H9 (cell line): ENCODE measurements around the gene LITAFD. TPM values are rescaled to one million over a fixed set of nuclear protein-coding genes. Genes with fewer than 3 reads are reported as not detected.

ENCODE experiments used
- DNase-seq: peaks from one replicate; pipeline ENCODE4 v3.0.0-alpha.2; 2017
- H2AFZ ChIP-seq: one replicate; pipeline ENCODE4 v1.6.1; 2013; ENCODE audit warnings: mild to moderate bottlenecking, low read length, control low read depth, moderate library complexity
- H2AK5ac ChIP-seq: 2 replicates; pipeline ENCODE4 v1.6.1; 2013; ENCODE audit warnings: low read length, control low read depth, mixed read lengths; ENCODE audit not compliant: insufficient read length
- H2BK120ac ChIP-seq: one replicate; pipeline ENCODE4 v1.6.1; 2013; ENCODE audit warnings: low read depth, mild to moderate bottlenecking, low read length, control low read depth, inconsistent platforms; ENCODE audit not compliant: poor library complexity, severe bottlenecking
- H2BK12ac ChIP-seq: 2 replicates; pipeline ENCODE4 v1.6.1; 2013; ENCODE audit warnings: low read length, control low read depth, mixed read lengths, low read depth; ENCODE audit not compliant: insufficient read length
- H2BK15ac ChIP-seq: 2 replicates; pipeline ENCODE4 v1.6.1; 2013; ENCODE audit warnings: low read depth, low read length, control low read depth
- H2BK20ac ChIP-seq: one replicate; pipeline ENCODE4 v1.6.1; 2013; ENCODE audit warnings: low read depth, mild to moderate bottlenecking, low read length, control low read depth, inconsistent platforms; ENCODE audit not compliant: poor library complexity, severe bottlenecking
- H2BK5ac ChIP-seq: 2 replicates; pipeline ENCODE4 v1.6.1; 2013; ENCODE audit warnings: low read length, control low read depth, mixed read lengths; ENCODE audit not compliant: insufficient read length
- H3K14ac ChIP-seq: 2 replicates; pipeline ENCODE4 v1.6.1; 2013; ENCODE audit warnings: low read length, control low read depth; ENCODE audit not compliant: insufficient read depth
- H3K18ac ChIP-seq: 2 replicates; pipeline ENCODE4 v1.6.1; 2013; ENCODE audit warnings: low read depth, mild to moderate bottlenecking, mixed read lengths, low read length, control low read depth; ENCODE audit not compliant: insufficient read length
- H3K23ac ChIP-seq: 2 replicates; pipeline ENCODE4 v1.6.1; 2013; ENCODE audit warnings: low read length, control low read depth, mixed read lengths, low read depth; ENCODE audit not compliant: insufficient read length
- H3K23me2 ChIP-seq: 2 replicates; pipeline ENCODE4 v1.6.1; 2013; ENCODE audit warnings: low read depth, mild to moderate bottlenecking, mixed read lengths, low read length, control low read depth; ENCODE audit not compliant: insufficient read length, poor library complexity, severe bottlenecking
- H3K27ac ChIP-seq: 2 replicates; pipeline ENCODE4 v1.5.1; 2013; ENCODE audit warnings: low read length, control low read depth, mixed read lengths, low read depth; ENCODE audit not compliant: insufficient read length
- H3K27me3 ChIP-seq: 2 replicates; pipeline ENCODE4 v1.6.1; 2013; ENCODE audit warnings: low read length, control low read depth, inconsistent platforms; ENCODE audit not compliant: insufficient read depth
- H3K4ac ChIP-seq: 2 replicates; pipeline ENCODE4 v1.6.1; 2013; ENCODE audit warnings: low read depth, mild to moderate bottlenecking, control low read depth, inconsistent platforms, low read length, moderate library complexity
- H3K4me1 ChIP-seq: 2 replicates; pipeline ENCODE4 v1.6.1; 2013; ENCODE audit warnings: low read length, control low read depth, inconsistent platforms; ENCODE audit not compliant: insufficient read depth
- H3K4me2 ChIP-seq: 2 replicates; pipeline ENCODE4 v1.6.1; 2013; ENCODE audit warnings: low read length, control low read depth, mixed read lengths; ENCODE audit not compliant: insufficient read length, insufficient read depth
- H3K56ac ChIP-seq: 2 replicates; pipeline ENCODE4 v1.6.1; 2013; ENCODE audit warnings: low read depth, mild to moderate bottlenecking, mixed read lengths, low read length, control low read depth; ENCODE audit not compliant: insufficient read length
- H3K79me1 ChIP-seq: 2 replicates; pipeline ENCODE4 v1.6.1; 2013; ENCODE audit warnings: low read depth, mild to moderate bottlenecking, moderate library complexity, low read length, control low read depth, inconsistent platforms; ENCODE audit not compliant: insufficient read depth, poor library complexity, severe bottlenecking
- H3K79me2 ChIP-seq: 2 replicates; pipeline ENCODE4 v1.6.1; 2013; ENCODE audit warnings: low read length, control low read depth, inconsistent platforms; ENCODE audit not compliant: insufficient read depth
- H3K9ac ChIP-seq: 2 replicates; pipeline ENCODE4 v1.6.1; 2013; ENCODE audit warnings: low read length, control low read depth, mixed read lengths; ENCODE audit not compliant: insufficient read length; ENCODE audit errors: extremely low read depth
- H3K9me3 ChIP-seq: one replicate; pipeline ENCODE4 v1.6.1; 2013; ENCODE audit warnings: low read depth, low read length, inconsistent platforms; ENCODE audit not compliant: control insufficient read depth
- H3T11ph ChIP-seq: one replicate; pipeline ENCODE4 v1.6.1; 2013; ENCODE audit warnings: mild to moderate bottlenecking, low read length, control low read depth, inconsistent platforms
- H4K20me1 ChIP-seq: one replicate; pipeline ENCODE4 v1.6.1; 2013; ENCODE audit not compliant: control insufficient read depth, insufficient read length, insufficient read depth
- H4K5ac ChIP-seq: 2 replicates; pipeline ENCODE4 v1.6.1; 2013; ENCODE audit warnings: low read depth, mild to moderate bottlenecking, mixed read lengths, low read length, control low read depth; ENCODE audit not compliant: insufficient read length
- H4K8ac ChIP-seq: replicated peaks from 2 replicates; pipeline ENCODE4 v1.6.1; 2013; ENCODE audit warnings: low read length, control low read depth, mixed read lengths, low read depth; ENCODE audit not compliant: insufficient read length
- H4K91ac ChIP-seq: 2 replicates; pipeline ENCODE4 v1.6.1; 2013; ENCODE audit warnings: low read depth, mild to moderate bottlenecking, moderate library complexity, mixed read lengths, low read length, control low read depth; ENCODE audit not compliant: insufficient read length
- H3K27ac Mint-ChIP-seq, 3 experiments: 2 replicates in 2 of 3; 3 replicates in 1 of 3; pipeline ENCODE4 v1.8.0; 2020 to 2021; ENCODE audit warnings: mixed read lengths in 3 of 3, mild to moderate bottlenecking in 1 of 3, moderate library complexity in 1 of 3
- H3K27me3 Mint-ChIP-seq: 2 replicates; pipeline ENCODE4 v1.8.0; 2021; ENCODE audit warnings: low read depth, mild to moderate bottlenecking, moderate library complexity, mixed read lengths
- H3K36me3 Mint-ChIP-seq, 3 experiments: 2 replicates in 2 of 3; 3 replicates in 1 of 3; pipeline ENCODE4 v1.8.0; 2020 to 2021; ENCODE audit warnings: low read depth in 3 of 3, mixed read lengths in 3 of 3; ENCODE audit not compliant: insufficient read depth in 1 of 3
- H3K4me1 Mint-ChIP-seq, 2 experiments: 2 replicates each; pipeline ENCODE4 v1.8.0; 2020; ENCODE audit warnings: mixed read lengths in 2 of 2
- H3K4me3 Mint-ChIP-seq, 2 experiments: 2 replicates in 1 of 2; 3 replicates in 1 of 2; pipeline ENCODE4 v1.8.0; 2020 to 2021; ENCODE audit warnings: mild to moderate bottlenecking in 2 of 2, mixed read lengths in 2 of 2, moderate library complexity in 1 of 2
- H3K9me3 Mint-ChIP-seq, 2 experiments: 2 replicates in 1 of 2; 3 replicates in 1 of 2; pipeline ENCODE4 v1.8.0; 2020; ENCODE audit warnings: mild to moderate bottlenecking in 2 of 2, mixed read lengths in 2 of 2, moderate library complexity in 1 of 2
- WGBS: extraction: QIAGEN DNeasy Blood & Tissue Kit; methylation state at CpG from one replicate; pipeline ENCODE4 v1.1.7; 2013; ENCODE audit warnings: missing lambda C conversion rate, low lambda C conversion rate, mixed read lengths; ENCODE audit not compliant: insufficient read length; ENCODE audit errors: extremely low coverage; 5-methylcytosine and 5-hydroxymethylcytosine counted together
- total RNA-seq: library from RNA; stranded (reverse); gene quantifications from 2 replicates; pipeline ENCODE4 v1.2.1, GENCODE V29; 2021
- TF ChIP-seq, protein P1 (sequence below): fragments of 200-600 bp; sonication (generic); conservative IDR thresholded peaks from 3 replicates; pipeline ENCODE4 v1.8.0; 2021; ENCODE audit warnings: antibody characterized with exemption, mild to moderate bottlenecking

The LITAFD gene
- total RNA-seq, 1 experiment from 2014 or later: not detected

DNA sequence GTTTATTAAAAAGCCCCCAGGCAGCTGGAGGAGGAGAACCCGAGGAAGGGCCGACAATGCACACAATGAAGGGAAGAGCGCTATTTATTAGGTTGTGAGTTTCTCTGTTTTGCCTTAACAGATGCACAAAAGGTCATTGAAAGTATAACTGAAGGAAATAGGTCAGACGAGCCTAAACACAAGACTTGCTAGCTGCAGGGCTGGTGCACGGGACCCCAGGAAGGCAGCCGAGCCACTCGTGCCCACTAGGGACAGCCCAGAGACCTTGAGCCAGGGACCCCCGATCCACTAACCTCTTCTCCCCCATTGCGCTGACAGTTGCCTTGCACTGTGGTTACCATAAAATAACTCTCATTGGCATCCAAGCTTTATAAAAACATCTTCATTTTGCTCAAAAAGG lies 11.3 kb downstream of the LITAFD start:
- Histone ChIP-seq H2AFZ (no peak overlapping the region), H3K23me2 (no peaks in the 10 kb centered on the region), H3K4me1 (no peaks in the 10 kb centered on the region), H2BK120ac (no peak overlapping the region), H2BK20ac (no peak overlapping the region), H3K4ac (no peak overlapping the region), H3T11ph (no peak overlapping the region), H3K4me2 (no peak overlapping the region), H2BK5ac (no peak overlapping the region), H3K9ac (no peak overlapping the region), H4K8ac (no peak overlapping the region), H3K27me3 (no peaks in the 10 kb centered on the region), H4K20me1 (no peaks in the 10 kb centered on the region), H3K79me2 (no peaks in the 10 kb centered on the region), H3K18ac (no peak overlapping the region), H2BK12ac (no peak overlapping the region), H2AK5ac (no peak overlapping the region), H3K23ac (no peak overlapping the region), H3K56ac (no peak overlapping the region), H3K9me3 (no peaks in the 10 kb centered on the region), H3K79me1 (no peaks in the 10 kb centered on the region), H2BK15ac (no peak overlapping the region), H3K27ac (no peak overlapping the region), H4K91ac (no peak overlapping the region), H4K5ac (no peak overlapping the region), H3K14ac (no peak overlapping the region)
- peaks cover 62 to 85% (median 84%) of the 10 kb centered on the region in 3 experiments; a peak in 6 of 7 replicates for H3K36me3 Mint-ChIP-seq
- DNase-seq: no peak
- H3K4me1 Mint-ChIP-seq: no peaks in the 10 kb centered on the region; a peak in 1 of 4 replicates
- TF ChIP-seq, protein P1, sequence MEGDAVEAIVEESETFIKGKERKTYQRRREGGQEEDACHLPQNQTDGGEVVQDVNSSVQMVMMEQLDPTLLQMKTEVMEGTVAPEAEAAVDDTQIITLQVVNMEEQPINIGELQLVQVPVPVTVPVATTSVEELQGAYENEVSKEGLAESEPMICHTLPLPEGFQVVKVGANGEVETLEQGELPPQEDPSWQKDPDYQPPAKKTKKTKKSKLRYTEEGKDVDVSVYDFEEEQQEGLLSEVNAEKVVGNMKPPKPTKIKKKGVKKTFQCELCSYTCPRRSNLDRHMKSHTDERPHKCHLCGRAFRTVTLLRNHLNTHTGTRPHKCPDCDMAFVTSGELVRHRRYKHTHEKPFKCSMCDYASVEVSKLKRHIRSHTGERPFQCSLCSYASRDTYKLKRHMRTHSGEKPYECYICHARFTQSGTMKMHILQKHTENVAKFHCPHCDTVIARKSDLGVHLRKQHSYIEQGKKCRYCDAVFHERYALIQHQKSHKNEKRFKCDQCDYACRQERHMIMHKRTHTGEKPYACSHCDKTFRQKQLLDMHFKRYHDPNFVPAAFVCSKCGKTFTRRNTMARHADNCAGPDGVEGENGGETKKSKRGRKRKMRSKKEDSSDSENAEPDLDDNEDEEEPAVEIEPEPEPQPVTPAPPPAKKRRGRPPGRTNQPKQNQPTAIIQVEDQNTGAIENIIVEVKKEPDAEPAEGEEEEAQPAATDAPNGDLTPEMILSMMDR: no peak
- H3K27me3 Mint-ChIP-seq: peaks cover 1% of the 10 kb centered on the region; the same call in 1 of the 2 replicates
- no peak overlapping the region for H3K4me3 Mint-ChIP-seq
- no peaks in the 10 kb centered on the region for H3K9me3 Mint-ChIP-seq
- WGBS: no CpG with 5 or more reads among the region's 9 CpGs
- peak overlapping the region in 1 of 3 experiments; percentile 29; a peak in 1 of 7 replicates for H3K27ac Mint-ChIP-seq
